Neuron (in vitro differentiated cells): Measurements from ENCODE around the gene PDXP.
"Not testable (repeated sequence)": the region's sequence is repeated elsewhere in the genome, so short reads cannot be mapped to it uniquely, and the experiment has no call there.

Experiments
- H2AFZ ChIP-seq: one replicate; pipeline ENCODE4 v1.6.1; 2013; ENCODE audit warnings: low read depth, mild to moderate bottlenecking, inconsistent platforms, low read length, moderate library complexity
- H3K27me3 ChIP-seq: one replicate; pipeline ENCODE4 v1.6.1; 2013; ENCODE audit warnings: low read length; ENCODE audit not compliant: insufficient read depth
- H3K36me3 ChIP-seq: one replicate; pipeline ENCODE4 v1.6.1; 2013; ENCODE audit warnings: low read length; ENCODE audit not compliant: insufficient read depth
- H3K4me1 ChIP-seq: one replicate; pipeline ENCODE4 v1.6.1; 2013; ENCODE audit warnings: low read length; ENCODE audit not compliant: insufficient read depth
- H3K4me3 ChIP-seq: 2 replicates; pipeline ENCODE4 v1.5.1; 2013; ENCODE audit warnings: mild to moderate bottlenecking, low read length, moderate library complexity
- H3K9me3 ChIP-seq: one replicate; pipeline ENCODE4 v1.6.1; 2013; ENCODE audit warnings: low read length

PDXP gene

GRCh38 chr22:37658133-37659065 lies at the start of gene PDXP:
PDXP (plus strand) TSS chr22:37658723; CDS start chr22:37658783, 60 bp downstream.
- Histone ChIP-seq H3K4me3 (peak within 1 kb of the TSS; percentile 73), H3K27me3 (no peaks in the 10 kb centered on the region), H3K9me3 (no peaks in the 10 kb centered on the region), H2AFZ (peak within 1 kb of the TSS; percentile 60), H3K36me3 (no peaks in the 10 kb centered on the region), H3K4me1 (peaks cover 33% of the 10 kb centered on the region)

GRCh38 chr22:37609240-37610152 lies 49.0 kb upstream of the PDXP start:
- no peaks in the 10 kb centered on the region for H3K9me3 ChIP-seq
- H3K27me3 ChIP-seq: peaks cover 3% of the 10 kb centered on the region
- peaks cover 13% of the 10 kb centered on the region for H3K4me1 ChIP-seq
- peak overlapping the region; percentile 72 for H2AFZ ChIP-seq
- H3K36me3 ChIP-seq: peaks cover 10% of the 10 kb centered on the region
- peak overlapping the region; percentile 71 for H3K4me3 ChIP-seq

GRCh38 chr22:37610153-37610475 lies 48.4 kb upstream of the PDXP start:
- not testable (repeated sequence) for H3K27me3 ChIP-seq, H2AFZ ChIP-seq, H3K9me3 ChIP-seq
- peaks cover 13% of the 10 kb centered on the region for H3K4me1 ChIP-seq
- peaks cover 10% of the 10 kb centered on the region for H3K36me3 ChIP-seq
- peak overlapping the region; percentile 71 for H3K4me3 ChIP-seq

- Histone ChIP-seq H3K4me1 (peaks cover 13% of the 10 kb centered on the region), H3K36me3 (peaks cover 10% of the 10 kb centered on the region), H3K9me3 (no peaks in the 10 kb centered on the region), H3K4me3 (no peak overlapping the region), H2AFZ (no peak overlapping the region), H3K27me3 (peaks cover under 1% of the 10 kb centered on the region)
Measured at GRCh38 chr22:37610480-37611129, 47.9 kb upstream of the PDXP start.

GRCh38 chr22:37611207-37611606 lies 47.3 kb upstream of the PDXP start:
- no peak overlapping the region for H3K4me3 ChIP-seq
- H2AFZ ChIP-seq: no peak overlapping the region
- H3K4me1 ChIP-seq: peaks cover 13% of the 10 kb centered on the region
- H3K36me3 ChIP-seq: peaks cover 13% of the 10 kb centered on the region
- H3K27me3 ChIP-seq: no peaks in the 10 kb centered on the region
- H3K9me3 ChIP-seq: no peaks in the 10 kb centered on the region

- no peaks in the 10 kb centered on the region for H3K27me3 ChIP-seq
- no peak overlapping the region for H2AFZ ChIP-seq
- H3K36me3 ChIP-seq: peaks cover 57% of the 10 kb centered on the region
- no peaks in the 10 kb centered on the region for H3K4me1 ChIP-seq
- H3K4me3 ChIP-seq: no peak overlapping the region
- H3K9me3 ChIP-seq: no peaks in the 10 kb centered on the region
Measured at GRCh38 chr22:37616201-37617083, 42.1 kb upstream of the PDXP start.

GRCh38 chr22:37617431-37617830 lies 41.1 kb upstream of the PDXP start:
- no peak overlapping the region for H2AFZ ChIP-seq
- H3K9me3 ChIP-seq: no peaks in the 10 kb centered on the region
- no peaks in the 10 kb centered on the region for H3K27me3 ChIP-seq
- peaks cover 61% of the 10 kb centered on the region for H3K36me3 ChIP-seq
- H3K4me1 ChIP-seq: no peaks in the 10 kb centered on the region
- H3K4me3 ChIP-seq: no peak overlapping the region

- H3K27me3 ChIP-seq: no peaks in the 10 kb centered on the region
- no peak overlapping the region for H3K4me3 ChIP-seq
- no peaks in the 10 kb centered on the region for H3K9me3 ChIP-seq
- H2AFZ ChIP-seq: no peak overlapping the region
- H3K4me1 ChIP-seq: no peaks in the 10 kb centered on the region
- H3K36me3 ChIP-seq: peaks cover 57% of the 10 kb centered on the region
Measured at GRCh38 chr22:37618072-37618656, 40.4 kb upstream of the PDXP start.

DNA sequence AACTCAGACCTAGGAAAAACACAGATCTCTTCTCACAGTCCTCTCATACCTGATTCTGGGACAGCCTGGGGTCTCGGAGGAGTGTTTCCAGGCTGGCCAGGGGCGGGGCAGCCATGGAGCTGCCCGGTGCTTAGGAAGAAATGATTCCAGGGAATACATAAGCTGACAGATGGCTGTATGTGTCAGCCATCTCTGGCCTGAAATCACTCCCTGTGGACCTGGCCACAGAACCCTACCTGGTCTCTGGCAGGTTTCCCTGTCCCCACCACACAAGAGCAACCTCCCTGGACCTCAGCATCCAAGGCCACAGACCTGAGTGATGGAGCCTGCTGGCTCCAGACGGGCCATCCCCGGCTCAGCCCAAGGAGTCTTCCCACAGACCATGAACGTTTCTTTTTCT lies 39.8 kb upstream of the PDXP start:
- Histone ChIP-seq H3K4me3 (no peak overlapping the region), H3K4me1 (peaks cover under 1% of the 10 kb centered on the region), H3K36me3 (peaks cover 57% of the 10 kb centered on the region), H3K9me3 (no peaks in the 10 kb centered on the region), H3K27me3 (no peaks in the 10 kb centered on the region), H2AFZ (no peak overlapping the region)

- Histone ChIP-seq H3K27me3 (no peaks in the 10 kb centered on the region), H2AFZ (no peak overlapping the region), H3K9me3 (no peaks in the 10 kb centered on the region), H3K4me3 (no peak overlapping the region), H3K36me3 (peaks cover 58% of the 10 kb centered on the region), H3K4me1 (peaks cover 5% of the 10 kb centered on the region)
Measured at GRCh38 chr22:37619991-37620390, 38.5 kb upstream of the PDXP start.

GRCh38 chr22:37621352-37621860 lies 37.1 kb upstream of the PDXP start:
- Histone ChIP-seq H3K4me1 (peaks cover 5% of the 10 kb centered on the region), H3K4me3 (no peak overlapping the region), H3K27me3 (no peaks in the 10 kb centered on the region), H3K9me3 (no peaks in the 10 kb centered on the region), H2AFZ (no peak overlapping the region), H3K36me3 (peaks cover 60% of the 10 kb centered on the region)
